Liver (tissue), 9 donors: ENCODE measurements around the gene ITGB2. TPM values are rescaled to one million over a fixed set of nuclear protein-coding genes. Genes with fewer than 3 reads are reported as not detected.
A peak's percentile ranks its signal among the peaks of the same experiment; 100 is the strongest.

Source experiments
- DNase-seq: peaks from one replicate; pipeline ENCODE4 v3.0.0-alpha.2; 2017; ENCODE audit warnings: low spot score
- H3K27ac ChIP-seq, 2 donors: one replicate each; pipeline ENCODE4 v1.7.0; 2013; ENCODE audit warnings: inconsistent platforms in 2 of 2, low read length in 2 of 2, control low read depth in 1 of 2, low read depth in 1 of 2, mild to moderate bottlenecking in 1 of 2
- H3K27me3 ChIP-seq, 4 donors: one replicate each; pipeline versions ENCODE4 v1.6.1 to v1.7.0; 2013; ENCODE audit warnings: low read length in 3 of 4, inconsistent platforms in 1 of 4, mild to moderate bottlenecking in 1 of 4, moderate library complexity in 1 of 4; ENCODE audit not compliant: control insufficient read depth in 4 of 4, insufficient read depth in 4 of 4
- H3K36me3 ChIP-seq, 4 donors: one replicate each; pipeline versions ENCODE4 v1.6.1 to v1.7.0; 2013; ENCODE audit warnings: low read length in 3 of 4, mild to moderate bottlenecking in 3 of 4, low read depth in 1 of 4, moderate library complexity in 1 of 4; ENCODE audit not compliant: control insufficient read depth in 4 of 4, insufficient read depth in 3 of 4
- H3K4me1 ChIP-seq, 4 donors: one replicate each; pipeline versions ENCODE4 v1.6.1 to v1.7.0; 2013; ENCODE audit warnings: low read length in 3 of 4, mild to moderate bottlenecking in 3 of 4, moderate library complexity in 1 of 4; ENCODE audit not compliant: control insufficient read depth in 4 of 4, insufficient read depth in 4 of 4
- H3K4me3 ChIP-seq, 3 donors: one replicate each; pipeline versions ENCODE4 v1.6.1 to v1.7.0; 2013; ENCODE audit warnings: low read length in 3 of 3, control low read depth in 1 of 3, low read depth in 1 of 3, mild to moderate bottlenecking in 1 of 3
- H3K9ac ChIP-seq, 2 donors: one replicate each; pipeline ENCODE4 v1.7.0; 2013; ENCODE audit warnings: low read length in 2 of 2, mild to moderate bottlenecking in 2 of 2, moderate library complexity in 2 of 2, control low read depth in 1 of 2, low read depth in 1 of 2
- H3K9me3 ChIP-seq, 4 donors: one replicate each; pipeline versions ENCODE4 v1.6.1 to v1.7.0; 2013; ENCODE audit warnings: low read length in 3 of 4; ENCODE audit not compliant: control insufficient read depth in 4 of 4
- EGR1 ChIP-seq, 2 donors: IDR thresholded peaks; 2 replicates each; pipeline ENCODE4 v1.6.1; 2016 to 2018; ENCODE audit warnings: antibody characterized with exemption in 2 of 2, low read depth in 2 of 2
- FOXA1 ChIP-seq: IDR thresholded peaks from 2 replicates; pipeline ENCODE4 v1.6.1; 2016; ENCODE audit warnings: antibody characterized with exemption
- FOXA2 ChIP-seq: IDR thresholded peaks from 2 replicates; pipeline ENCODE4 v1.6.1; 2016; ENCODE audit warnings: antibody characterized with exemption
- HNF4A ChIP-seq, 2 donors: conservative IDR thresholded peaks; 2 replicates each; pipeline ENCODE4 v1.6.1; 2016; ENCODE audit warnings: antibody characterized with exemption in 2 of 2, mild to moderate bottlenecking in 2 of 2
- NR2F2 ChIP-seq: IDR thresholded peaks from 2 replicates; pipeline ENCODE4 v1.6.1; 2016; ENCODE audit warnings: antibody characterized with exemption
- RAD21 ChIP-seq, 2 donors: IDR thresholded peaks; 2 replicates each; pipeline ENCODE4 v1.6.1; 2016; ENCODE audit warnings: antibody characterized with exemption in 2 of 2, mild to moderate bottlenecking in 2 of 2
- SP1 ChIP-seq: IDR thresholded peaks from 2 replicates; pipeline ENCODE4 v1.6.1; 2018; ENCODE audit warnings: antibody characterized with exemption, mild to moderate bottlenecking
- TAF1 ChIP-seq: conservative IDR thresholded peaks from 2 replicates; pipeline ENCODE4 v1.6.1; 2016; ENCODE audit warnings: antibody characterized with exemption, mild to moderate bottlenecking
- WGBS: extraction: QIAGEN DNeasy Blood & Tissue Kit; methylation state at CpG from one replicate; pipeline ENCODE4 v1.1.7; 2013; 5-methylcytosine and 5-hydroxymethylcytosine counted together
- polyA plus RNA-seq, 2 donors: library from polyadenylated mRNA; stranded (reverse) in 1 of 2; unstranded in 1 of 2; fragments of 200-250 nt in 1 of 2; fragments of >200 nt in 1 of 2; fragmentation: Nextera tagmentation in 1 of 2; extraction: Ambion mirVana in 1 of 2; gene quantifications; one replicate each; pipeline versions ENCODE4 v1.2.1 to v1.2.3, GENCODE V29; 2013 to 2015
- total RNA-seq, 2 donors: library from RNA; depleted of rRNA; stranded (reverse); fragments of >200 nt; gene quantifications; one replicate each; pipeline ENCODE4 v1.2.3, GENCODE V29; 2014
- TF ChIP-seq, protein P1 (sequence below): IDR thresholded peaks from 2 replicates; pipeline ENCODE4 v1.6.1; 2016; ENCODE audit warnings: antibody characterized with exemption
- TF ChIP-seq, protein P2 (sequence below): fragments of 150-350 bp; IDR thresholded peaks from 2 replicates; pipeline ENCODE4 v1.5.1; 2017; ENCODE audit warnings: improper control_type of control experiment, low read depth, low read length; ENCODE audit not compliant: missing input control
- TF ChIP-seq, protein P3 (sequence below): IDR thresholded peaks from 2 replicates; pipeline ENCODE4 v1.6.1; 2016; ENCODE audit warnings: antibody characterized with exemption, mild to moderate bottlenecking
- donor health status: healthy.
- donor health status: healthy.
- donor health status: healthy.
- donor health status: healthy.
- donor health status: healthy.

ITGB2 gene
- 10 to 100 TPM; 33.8 to 50.6 TPM for total RNA-seq
- polyA plus RNA-seq: 10 to 100 TPM in 1 of 2 donors, 1 to 10 TPM in 1; 9.6 to 23.6 TPM

DNA sequence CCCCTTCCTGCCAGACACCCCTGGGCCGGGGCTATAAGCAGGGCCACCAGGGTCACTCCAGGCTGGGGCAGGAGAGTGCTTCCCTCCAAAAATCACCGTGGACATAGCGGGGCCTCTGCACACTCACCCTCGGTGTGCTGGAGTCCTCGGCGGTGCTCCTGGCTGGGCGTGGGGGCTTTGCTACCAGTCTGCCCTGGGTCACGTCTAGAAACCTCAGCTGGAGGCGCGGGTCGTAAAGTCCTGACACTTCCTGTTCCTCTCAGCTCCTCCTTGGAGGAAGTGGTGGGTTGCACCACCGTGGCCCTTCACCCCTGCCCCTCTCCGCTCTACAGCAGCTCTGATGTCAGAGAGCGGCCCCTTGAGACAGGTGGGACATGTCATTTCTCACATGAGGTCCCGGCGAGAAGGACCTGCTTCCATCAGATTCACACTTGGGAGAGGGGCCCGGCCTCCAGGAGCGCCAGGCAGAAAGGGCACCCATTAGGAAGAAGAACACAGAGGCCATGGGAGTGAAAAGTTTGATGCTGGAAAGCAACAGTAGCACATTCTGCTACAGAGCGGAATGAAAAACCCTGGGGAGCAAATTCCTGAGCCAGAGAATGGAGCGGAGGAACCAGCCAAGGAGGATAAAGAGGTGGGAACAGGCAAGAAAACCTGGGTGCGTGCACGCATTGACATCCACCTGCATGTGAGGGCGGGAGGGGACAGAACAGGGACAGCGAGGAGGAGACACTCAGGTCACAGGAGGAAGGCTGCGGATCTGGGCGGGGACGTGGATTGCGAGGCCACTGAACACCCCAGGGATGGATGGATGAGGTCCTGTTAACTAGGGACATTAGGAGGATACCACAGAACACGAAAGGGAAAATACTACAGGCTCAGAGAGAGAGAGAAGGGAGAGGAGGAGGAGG is at the start of gene ITGB2:
Gene ITGB2, minus strand, starts transcription at position 206 of the 911 bp plus-strand sequence. CDS start 10,117 bp downstream, outside the sequence.
- TF ChIP-seq FOXA2 (no peak), FOXA1 (no peak), RAD21 (IDR thresholded peaks at IDR 0.05) (no peak), TAF1 (no peak), SP1 (no peak), HNF4A (conservative IDR thresholded peaks at IDR 0.05) (no peak), NR2F2 (no peak), EGR1 (IDR thresholded peaks at IDR 0.05; ENCODE audit: low read depth in 2 of 2) (no peak)
- TF ChIP-seq, protein P1, sequence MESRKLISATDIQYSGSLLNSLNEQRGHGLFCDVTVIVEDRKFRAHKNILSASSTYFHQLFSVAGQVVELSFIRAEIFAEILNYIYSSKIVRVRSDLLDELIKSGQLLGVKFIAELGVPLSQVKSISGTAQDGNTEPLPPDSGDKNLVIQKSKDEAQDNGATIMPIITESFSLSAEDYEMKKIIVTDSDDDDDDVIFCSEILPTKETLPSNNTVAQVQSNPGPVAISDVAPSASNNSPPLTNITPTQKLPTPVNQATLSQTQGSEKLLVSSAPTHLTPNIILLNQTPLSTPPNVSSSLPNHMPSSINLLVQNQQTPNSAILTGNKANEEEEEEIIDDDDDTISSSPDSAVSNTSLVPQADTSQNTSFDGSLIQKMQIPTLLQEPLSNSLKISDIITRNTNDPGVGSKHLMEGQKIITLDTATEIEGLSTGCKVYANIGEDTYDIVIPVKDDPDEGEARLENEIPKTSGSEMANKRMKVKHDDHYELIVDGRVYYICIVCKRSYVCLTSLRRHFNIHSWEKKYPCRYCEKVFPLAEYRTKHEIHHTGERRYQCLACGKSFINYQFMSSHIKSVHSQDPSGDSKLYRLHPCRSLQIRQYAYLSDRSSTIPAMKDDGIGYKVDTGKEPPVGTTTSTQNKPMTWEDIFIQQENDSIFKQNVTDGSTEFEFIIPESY: no peak
- TF ChIP-seq, protein P2, sequence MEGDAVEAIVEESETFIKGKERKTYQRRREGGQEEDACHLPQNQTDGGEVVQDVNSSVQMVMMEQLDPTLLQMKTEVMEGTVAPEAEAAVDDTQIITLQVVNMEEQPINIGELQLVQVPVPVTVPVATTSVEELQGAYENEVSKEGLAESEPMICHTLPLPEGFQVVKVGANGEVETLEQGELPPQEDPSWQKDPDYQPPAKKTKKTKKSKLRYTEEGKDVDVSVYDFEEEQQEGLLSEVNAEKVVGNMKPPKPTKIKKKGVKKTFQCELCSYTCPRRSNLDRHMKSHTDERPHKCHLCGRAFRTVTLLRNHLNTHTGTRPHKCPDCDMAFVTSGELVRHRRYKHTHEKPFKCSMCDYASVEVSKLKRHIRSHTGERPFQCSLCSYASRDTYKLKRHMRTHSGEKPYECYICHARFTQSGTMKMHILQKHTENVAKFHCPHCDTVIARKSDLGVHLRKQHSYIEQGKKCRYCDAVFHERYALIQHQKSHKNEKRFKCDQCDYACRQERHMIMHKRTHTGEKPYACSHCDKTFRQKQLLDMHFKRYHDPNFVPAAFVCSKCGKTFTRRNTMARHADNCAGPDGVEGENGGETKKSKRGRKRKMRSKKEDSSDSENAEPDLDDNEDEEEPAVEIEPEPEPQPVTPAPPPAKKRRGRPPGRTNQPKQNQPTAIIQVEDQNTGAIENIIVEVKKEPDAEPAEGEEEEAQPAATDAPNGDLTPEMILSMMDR: no peak
- no peak for DNase-seq
- Histone ChIP-seq H3K9ac (no peak within 1 kb of the TSS), H3K27me3 (no peaks in the 10 kb centered on the region), H3K4me1 (peaks cover 3 to 15% (median 13%) of the 10 kb centered on the region in 4 donors), H3K4me3 (peak within 1 kb of the TSS in 2 of 3 donors; percentile 27 to 41), H3K36me3 (no peaks in the 10 kb centered on the region), H3K9me3 (no peaks in the 10 kb centered on the region), H3K27ac (peak within 1 kb of the TSS; percentile 50 to 65)
- WGBS: 75% methylated on average over 29 of the region's 29 CpGs

DNA sequence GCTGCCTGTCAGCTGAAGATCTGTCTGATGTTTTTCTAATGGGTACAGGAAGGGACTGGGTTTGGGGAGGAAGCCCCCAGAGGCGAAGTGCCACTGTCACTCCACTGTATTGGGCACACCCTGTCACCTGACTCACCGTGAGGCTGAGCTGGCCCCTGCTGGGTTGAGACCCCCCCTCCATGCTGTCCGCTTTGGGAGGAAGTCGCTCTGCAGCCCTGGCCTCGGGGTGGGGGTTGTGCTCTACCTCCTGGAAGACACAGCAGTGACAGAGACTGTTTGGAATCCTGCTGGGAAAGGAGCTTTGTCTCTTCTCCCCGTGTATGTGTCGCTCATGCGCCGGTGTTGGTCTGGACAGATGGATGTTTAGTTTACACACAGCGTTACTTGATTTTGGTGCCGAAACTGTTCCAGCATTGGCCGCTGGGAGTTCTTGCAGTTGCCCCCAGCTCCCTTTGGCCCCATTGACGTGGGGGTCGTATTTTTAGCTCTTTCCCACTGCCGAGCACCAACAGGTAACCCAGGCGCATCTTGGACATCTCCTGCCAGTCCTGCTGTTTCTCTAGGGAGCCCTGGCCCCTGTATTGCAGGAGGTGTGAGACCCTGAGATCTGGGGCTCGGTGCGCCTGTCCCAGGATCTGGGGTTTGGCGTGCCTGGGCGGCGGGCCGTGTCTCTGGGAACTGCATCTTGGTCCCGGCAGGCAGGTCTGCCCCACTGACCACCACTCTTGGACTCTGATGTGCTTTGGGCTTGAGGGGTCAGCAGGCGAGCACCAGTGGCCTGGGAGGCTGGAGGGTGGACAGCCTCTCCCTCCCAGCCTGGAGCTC is 49.4 kb upstream of the ITGB2 start:
- Histone ChIP-seq H3K27me3 (no peaks in the 10 kb centered on the region), H3K9me3 (no peaks in the 10 kb centered on the region), H3K4me1 (peaks cover 2 to 19% (median 5%) of the 10 kb centered on the region in 4 donors), H3K9ac (no peak overlapping the region), H3K4me3 (no peak overlapping the region), H3K27ac (peak overlapping the region; percentile 37 to 80), H3K36me3 (peaks cover 0 to 4% (median 2%) of the 10 kb centered on the region in 4 donors)
- no peak for DNase-seq
- 85% methylated on average over 24 of the region's 24 CpGs for WGBS
- TF ChIP-seq, protein P3, sequence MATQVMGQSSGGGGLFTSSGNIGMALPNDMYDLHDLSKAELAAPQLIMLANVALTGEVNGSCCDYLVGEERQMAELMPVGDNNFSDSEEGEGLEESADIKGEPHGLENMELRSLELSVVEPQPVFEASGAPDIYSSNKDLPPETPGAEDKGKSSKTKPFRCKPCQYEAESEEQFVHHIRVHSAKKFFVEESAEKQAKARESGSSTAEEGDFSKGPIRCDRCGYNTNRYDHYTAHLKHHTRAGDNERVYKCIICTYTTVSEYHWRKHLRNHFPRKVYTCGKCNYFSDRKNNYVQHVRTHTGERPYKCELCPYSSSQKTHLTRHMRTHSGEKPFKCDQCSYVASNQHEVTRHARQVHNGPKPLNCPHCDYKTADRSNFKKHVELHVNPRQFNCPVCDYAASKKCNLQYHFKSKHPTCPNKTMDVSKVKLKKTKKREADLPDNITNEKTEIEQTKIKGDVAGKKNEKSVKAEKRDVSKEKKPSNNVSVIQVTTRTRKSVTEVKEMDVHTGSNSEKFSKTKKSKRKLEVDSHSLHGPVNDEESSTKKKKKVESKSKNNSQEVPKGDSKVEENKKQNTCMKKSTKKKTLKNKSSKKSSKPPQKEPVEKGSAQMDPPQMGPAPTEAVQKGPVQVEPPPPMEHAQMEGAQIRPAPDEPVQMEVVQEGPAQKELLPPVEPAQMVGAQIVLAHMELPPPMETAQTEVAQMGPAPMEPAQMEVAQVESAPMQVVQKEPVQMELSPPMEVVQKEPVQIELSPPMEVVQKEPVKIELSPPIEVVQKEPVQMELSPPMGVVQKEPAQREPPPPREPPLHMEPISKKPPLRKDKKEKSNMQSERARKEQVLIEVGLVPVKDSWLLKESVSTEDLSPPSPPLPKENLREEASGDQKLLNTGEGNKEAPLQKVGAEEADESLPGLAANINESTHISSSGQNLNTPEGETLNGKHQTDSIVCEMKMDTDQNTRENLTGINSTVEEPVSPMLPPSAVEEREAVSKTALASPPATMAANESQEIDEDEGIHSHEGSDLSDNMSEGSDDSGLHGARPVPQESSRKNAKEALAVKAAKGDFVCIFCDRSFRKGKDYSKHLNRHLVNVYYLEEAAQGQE: no peak
- peak in 1 of 2 donors; percentile 27 for TF ChIP-seq RAD21 (IDR thresholded peaks at IDR 0.05)
